HL-60 (cell line): Measurements from ENCODE around the gene ERC2.

Source experiments
- DNase-seq, 2 experiments: peaks; one replicate each; pipeline ENCODE4 v3.0.0-alpha.2; 2010 to 2020; ENCODE audit warnings: low read depth in 1 of 2, low spot score in 1 of 2
- H3K27ac ChIP-seq: fragments of 250-450 bp; sonication (Bioruptor Pico); replicated peaks from 2 replicates; pipeline ENCODE4 v1.5.1; 2020; ENCODE audit warnings: mild to moderate bottlenecking, moderate library complexity
- H3K27me3 ChIP-seq: fragments of 250-450 bp; sonication (Bioruptor Pico); 2 replicates; pipeline ENCODE4 v1.5.1; 2021; ENCODE audit warnings: mild to moderate bottlenecking, moderate library complexity; ENCODE audit not compliant: insufficient read depth, poor library complexity, severe bottlenecking
- H3K4me3 ChIP-seq: replicated peaks from 2 replicates; pipeline ENCODE4 v1.5.1; 2011; ENCODE audit warnings: mild to moderate bottlenecking, control low read depth, low read length; ENCODE audit not compliant: insufficient read depth
- GABPA ChIP-seq: IDR thresholded peaks from 2 replicates; pipeline ENCODE4 v1.6.1; 2012; ENCODE audit warnings: low read depth
- POLR2AphosphoS5 ChIP-seq: IDR thresholded peaks from 2 replicates; pipeline ENCODE4 v1.6.1; 2012; ENCODE audit warnings: low read depth
- SPI1 ChIP-seq: IDR thresholded peaks from 2 replicates; pipeline ENCODE4 v1.6.1; 2012; ENCODE audit warnings: low read depth, mild to moderate bottlenecking, borderline replicate concordance
- TF ChIP-seq, protein P1 (sequence below): IDR thresholded peaks from one replicate; pipeline ENCODE4 v1.5.1; 2011; ENCODE audit warnings: low read length, control low read depth, inconsistent platforms; ENCODE audit not compliant: insufficient read depth
- TF ChIP-seq, protein P2 (sequence below): IDR thresholded peaks from 2 replicates; pipeline ENCODE4 v1.6.1; 2012; ENCODE audit warnings: low read depth; ENCODE audit not compliant: insufficient replicate concordance

The ERC2 gene

DNA sequence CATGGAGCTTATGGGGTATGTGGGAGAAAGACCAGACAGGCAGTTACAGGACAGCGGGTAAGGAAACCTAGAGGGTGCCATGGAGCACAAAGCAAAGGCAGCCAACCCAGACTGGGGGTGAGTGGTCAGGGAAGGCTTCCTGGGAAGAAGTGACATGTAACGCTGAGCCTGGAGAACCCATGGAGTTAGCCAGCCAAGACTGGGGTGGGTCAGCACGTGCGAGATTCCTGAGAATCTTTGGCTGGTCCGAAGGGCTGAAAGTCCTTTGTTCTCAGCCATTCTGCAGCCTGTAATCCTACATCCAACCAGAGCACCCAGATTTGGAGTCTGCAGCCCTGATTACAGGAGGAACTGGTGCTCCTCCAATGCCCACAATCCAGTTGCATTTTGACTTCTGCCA is 861.1 kb downstream of the ERC2 start:
- Histone ChIP-seq H3K27ac (no peak overlapping the region), H3K27me3 (no peaks in the 10 kb centered on the region), H3K4me3 (no peak overlapping the region)
- no peak for DNase-seq
- TF ChIP-seq SPI1 (no peak), GABPA (no peak), POLR2AphosphoS5 (no peak)
- TF ChIP-seq, protein P1, sequence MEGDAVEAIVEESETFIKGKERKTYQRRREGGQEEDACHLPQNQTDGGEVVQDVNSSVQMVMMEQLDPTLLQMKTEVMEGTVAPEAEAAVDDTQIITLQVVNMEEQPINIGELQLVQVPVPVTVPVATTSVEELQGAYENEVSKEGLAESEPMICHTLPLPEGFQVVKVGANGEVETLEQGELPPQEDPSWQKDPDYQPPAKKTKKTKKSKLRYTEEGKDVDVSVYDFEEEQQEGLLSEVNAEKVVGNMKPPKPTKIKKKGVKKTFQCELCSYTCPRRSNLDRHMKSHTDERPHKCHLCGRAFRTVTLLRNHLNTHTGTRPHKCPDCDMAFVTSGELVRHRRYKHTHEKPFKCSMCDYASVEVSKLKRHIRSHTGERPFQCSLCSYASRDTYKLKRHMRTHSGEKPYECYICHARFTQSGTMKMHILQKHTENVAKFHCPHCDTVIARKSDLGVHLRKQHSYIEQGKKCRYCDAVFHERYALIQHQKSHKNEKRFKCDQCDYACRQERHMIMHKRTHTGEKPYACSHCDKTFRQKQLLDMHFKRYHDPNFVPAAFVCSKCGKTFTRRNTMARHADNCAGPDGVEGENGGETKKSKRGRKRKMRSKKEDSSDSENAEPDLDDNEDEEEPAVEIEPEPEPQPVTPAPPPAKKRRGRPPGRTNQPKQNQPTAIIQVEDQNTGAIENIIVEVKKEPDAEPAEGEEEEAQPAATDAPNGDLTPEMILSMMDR: no peak
- TF ChIP-seq, protein P2, sequence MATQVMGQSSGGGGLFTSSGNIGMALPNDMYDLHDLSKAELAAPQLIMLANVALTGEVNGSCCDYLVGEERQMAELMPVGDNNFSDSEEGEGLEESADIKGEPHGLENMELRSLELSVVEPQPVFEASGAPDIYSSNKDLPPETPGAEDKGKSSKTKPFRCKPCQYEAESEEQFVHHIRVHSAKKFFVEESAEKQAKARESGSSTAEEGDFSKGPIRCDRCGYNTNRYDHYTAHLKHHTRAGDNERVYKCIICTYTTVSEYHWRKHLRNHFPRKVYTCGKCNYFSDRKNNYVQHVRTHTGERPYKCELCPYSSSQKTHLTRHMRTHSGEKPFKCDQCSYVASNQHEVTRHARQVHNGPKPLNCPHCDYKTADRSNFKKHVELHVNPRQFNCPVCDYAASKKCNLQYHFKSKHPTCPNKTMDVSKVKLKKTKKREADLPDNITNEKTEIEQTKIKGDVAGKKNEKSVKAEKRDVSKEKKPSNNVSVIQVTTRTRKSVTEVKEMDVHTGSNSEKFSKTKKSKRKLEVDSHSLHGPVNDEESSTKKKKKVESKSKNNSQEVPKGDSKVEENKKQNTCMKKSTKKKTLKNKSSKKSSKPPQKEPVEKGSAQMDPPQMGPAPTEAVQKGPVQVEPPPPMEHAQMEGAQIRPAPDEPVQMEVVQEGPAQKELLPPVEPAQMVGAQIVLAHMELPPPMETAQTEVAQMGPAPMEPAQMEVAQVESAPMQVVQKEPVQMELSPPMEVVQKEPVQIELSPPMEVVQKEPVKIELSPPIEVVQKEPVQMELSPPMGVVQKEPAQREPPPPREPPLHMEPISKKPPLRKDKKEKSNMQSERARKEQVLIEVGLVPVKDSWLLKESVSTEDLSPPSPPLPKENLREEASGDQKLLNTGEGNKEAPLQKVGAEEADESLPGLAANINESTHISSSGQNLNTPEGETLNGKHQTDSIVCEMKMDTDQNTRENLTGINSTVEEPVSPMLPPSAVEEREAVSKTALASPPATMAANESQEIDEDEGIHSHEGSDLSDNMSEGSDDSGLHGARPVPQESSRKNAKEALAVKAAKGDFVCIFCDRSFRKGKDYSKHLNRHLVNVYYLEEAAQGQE: no peak

DNA sequence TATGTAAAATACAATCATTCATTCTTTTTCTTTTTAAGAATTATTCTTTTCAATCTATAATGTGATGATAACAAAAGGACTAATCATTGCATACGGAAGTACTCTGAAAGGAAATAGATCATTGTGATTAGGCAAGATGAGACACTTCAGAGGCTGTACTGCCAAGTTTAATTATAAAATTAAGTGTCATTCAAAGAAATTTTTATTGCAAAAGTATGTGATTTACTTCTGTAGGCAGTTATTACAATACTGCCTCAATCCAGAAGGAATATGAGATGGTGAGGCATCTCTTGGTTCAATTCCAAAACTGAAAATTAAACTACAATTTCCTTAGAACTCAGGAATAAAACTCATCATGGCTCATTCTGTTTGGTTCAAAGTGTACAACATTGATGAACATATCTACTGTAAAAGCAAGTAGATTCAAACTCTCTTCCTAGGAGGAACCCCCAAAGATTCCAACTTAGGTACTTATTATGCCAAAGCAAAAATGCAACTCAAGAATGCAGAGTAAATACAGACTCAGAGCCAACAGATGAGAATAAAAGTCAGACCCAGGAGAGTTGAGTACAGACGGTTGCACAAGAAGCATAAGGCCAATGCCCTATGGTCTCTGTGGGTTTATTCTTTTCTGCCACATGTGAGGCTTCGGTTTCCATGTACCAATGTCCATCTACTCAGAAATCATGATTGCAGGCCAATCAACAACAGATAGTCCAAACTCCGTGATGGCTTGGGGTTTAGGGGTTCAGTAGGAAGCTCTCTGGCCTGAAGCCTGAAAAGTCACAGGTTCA is 862.6 kb downstream of the ERC2 start:
- Histone ChIP-seq H3K27ac (no peak overlapping the region), H3K27me3 (no peaks in the 10 kb centered on the region), H3K4me3 (no peak overlapping the region)
- DNase-seq: no peak
- no peak for TF ChIP-seq GABPA
- TF ChIP-seq, protein P2: no peak
- TF ChIP-seq SPI1: no peak
- no peak for TF ChIP-seq POLR2AphosphoS5
- TF ChIP-seq, protein P1: no peak

DNA sequence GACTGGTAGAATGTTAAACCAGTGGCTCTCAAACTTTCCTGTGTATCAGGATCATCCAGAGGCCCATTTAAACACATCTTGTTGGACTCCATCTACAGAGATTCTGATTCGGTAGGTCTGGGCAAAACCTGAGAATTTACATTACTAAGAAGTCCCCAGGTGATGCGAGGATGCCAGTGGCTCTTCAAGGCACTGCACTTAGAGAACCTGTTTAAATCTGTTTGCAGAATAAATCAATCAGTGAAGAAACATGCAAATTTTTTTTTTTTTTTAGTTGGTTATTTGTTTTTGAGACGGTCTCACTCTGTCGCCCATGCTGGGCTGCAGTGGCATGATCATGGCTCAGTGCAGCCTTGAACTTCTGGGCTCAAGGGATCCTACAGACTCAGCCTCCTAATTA is 863.4 kb downstream of the ERC2 start:
- Histone ChIP-seq H3K27ac (no peak overlapping the region), H3K27me3 (no peaks in the 10 kb centered on the region), H3K4me3 (no peak overlapping the region)
- TF ChIP-seq, protein P2: no peak
- TF ChIP-seq SPI1: no peak
- no peak for DNase-seq

DNA sequence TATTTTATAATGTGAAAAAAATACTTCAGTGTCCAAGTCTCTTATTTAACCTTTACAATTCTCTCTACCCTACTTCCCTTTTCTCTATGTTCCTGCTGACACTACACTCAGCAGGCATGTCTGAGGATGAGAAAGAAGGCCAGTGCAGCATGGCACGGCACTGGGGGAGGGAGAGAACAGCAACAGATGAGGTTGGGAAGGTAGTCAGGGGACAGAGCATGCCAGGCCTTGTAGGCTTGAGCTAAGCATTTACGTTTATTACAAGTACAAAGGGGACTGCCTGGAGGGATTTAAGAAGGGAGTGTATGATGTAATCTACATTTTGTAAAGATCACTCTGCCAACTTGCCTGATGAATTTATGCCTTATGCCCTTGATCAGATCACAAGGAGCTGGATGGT is 863.9 kb downstream of the ERC2 start:
- H3K27me3 ChIP-seq: peaks cover 4% of the 10 kb centered on the region
- H3K27ac ChIP-seq: no peak overlapping the region
- H3K4me3 ChIP-seq: no peak overlapping the region
- TF ChIP-seq, protein P2: no peak
- TF ChIP-seq, protein P1: no peak
- TF ChIP-seq SPI1 (no peak), POLR2AphosphoS5 (no peak), GABPA (no peak)
- DNase-seq: no peak
